HUES48 (cell line): ENCODE results near the gene MESP2.

ENCODE experiments used
- H3K27ac ChIP-seq: one replicate; pipeline ENCODE4 v1.7.0; 2013; ENCODE audit warnings: low read depth, low read length, inconsistent platforms
- H3K27me3 ChIP-seq: 2 replicates; pipeline ENCODE4 v1.6.1; 2013; ENCODE audit warnings: mild to moderate bottlenecking, low read length; ENCODE audit not compliant: control insufficient read depth, insufficient read depth
- H3K36me3 ChIP-seq: 2 replicates; pipeline ENCODE4 v1.6.1; 2013; ENCODE audit warnings: low read length; ENCODE audit not compliant: control insufficient read depth, insufficient read depth
- H3K4me1 ChIP-seq: 2 replicates; pipeline ENCODE4 v1.6.1; 2013; ENCODE audit warnings: mild to moderate bottlenecking, low read length; ENCODE audit not compliant: control insufficient read depth, insufficient read depth
- H3K4me3 ChIP-seq: 2 replicates; pipeline ENCODE4 v1.5.1; 2013; ENCODE audit warnings: mild to moderate bottlenecking, low read depth, low read length
- H3K9ac ChIP-seq: 2 replicates; pipeline ENCODE4 v1.6.1; 2013; ENCODE audit warnings: mild to moderate bottlenecking, low read depth, low read length, moderate library complexity
- H3K9me3 ChIP-seq: 2 replicates; pipeline ENCODE4 v1.6.1; 2013; ENCODE audit warnings: low read length; ENCODE audit not compliant: control insufficient read depth, insufficient read depth

MESP2 gene

GRCh38 chr15:89746386-89746780, 29.7 kb upstream of the MESP2 start:
- H3K27ac ChIP-seq = no peak overlapping the region
- H3K36me3 ChIP-seq = no peaks in the 10 kb centered on the region
- H3K4me3 ChIP-seq = no peak overlapping the region
- peaks cover 21% of the 10 kb centered on the region; the same call in 1 of the 2 replicates for H3K4me1 ChIP-seq
- H3K9me3 ChIP-seq = no peaks in the 10 kb centered on the region
- H3K9ac ChIP-seq = no peak overlapping the region
- H3K27me3 ChIP-seq = peaks cover 82% of the 10 kb centered on the region

DNA sequence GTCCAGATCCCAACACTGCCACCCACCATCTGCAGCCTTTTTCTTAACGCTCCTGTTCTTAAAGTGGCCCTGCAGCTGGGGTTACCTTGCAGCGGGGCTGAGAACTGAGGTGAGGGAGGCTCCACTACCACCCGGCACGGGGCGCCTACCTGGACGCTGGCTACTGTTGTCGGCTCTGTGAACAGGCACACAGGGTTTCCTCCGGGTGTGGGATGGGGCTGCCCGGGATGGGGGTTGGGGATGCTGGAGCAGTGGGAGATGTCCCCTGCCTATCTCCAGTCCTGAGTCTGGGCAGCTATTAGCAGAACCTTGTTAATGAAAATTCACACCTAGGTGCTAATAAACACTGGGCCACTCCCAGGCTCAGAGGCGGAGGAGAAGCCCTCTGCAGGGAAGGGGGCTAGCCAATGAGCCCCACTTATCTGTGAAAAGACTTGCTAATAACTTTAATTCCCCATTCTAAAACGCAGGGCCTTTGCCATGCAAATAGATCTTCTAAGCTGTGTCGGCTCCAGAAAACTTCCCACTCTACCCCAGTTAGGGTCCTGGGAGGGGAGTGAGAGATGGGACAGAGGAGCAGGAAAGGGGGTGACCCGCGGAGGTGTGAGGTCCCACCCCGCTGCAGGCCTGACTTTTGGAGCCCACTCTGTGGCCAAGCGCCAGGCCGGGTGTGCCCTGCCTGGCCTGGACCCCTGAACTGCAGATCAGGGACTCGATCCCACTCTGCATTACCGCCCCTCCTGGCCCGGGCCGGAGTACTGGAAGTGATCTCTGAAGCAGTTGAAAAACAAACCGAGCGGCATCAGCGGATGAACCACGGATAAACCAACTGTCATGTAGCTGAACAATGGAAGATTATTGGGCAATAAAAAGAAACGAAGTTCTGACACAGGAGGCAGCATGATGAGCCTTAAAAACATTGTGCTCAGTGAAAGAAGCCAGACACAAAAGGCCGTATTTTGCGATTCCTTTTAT, 28.1 kb upstream of the MESP2 start:
- peaks cover 95% of the 10 kb centered on the region for H3K27me3 ChIP-seq

GRCh38 chr15:89749054-89749453, 27.1 kb upstream of the MESP2 start:
- no peak overlapping the region for H3K27ac ChIP-seq
- no peak overlapping the region for H3K4me3 ChIP-seq
- no peaks in the 10 kb centered on the region for H3K36me3 ChIP-seq
- H3K9ac ChIP-seq = no peak overlapping the region
- peaks cover 21% of the 10 kb centered on the region; the same call in 1 of the 2 replicates for H3K4me1 ChIP-seq
- no peaks in the 10 kb centered on the region for H3K9me3 ChIP-seq
- peaks cover 94% of the 10 kb centered on the region for H3K27me3 ChIP-seq

More for the DNA sequence above, 28.1 kb upstream of the MESP2 start:
- no peak overlapping the region for H3K27ac ChIP-seq
- peak overlapping the region; percentile 52 for H3K4me3 ChIP-seq
- H3K9me3 ChIP-seq = no peaks in the 10 kb centered on the region
- H3K36me3 ChIP-seq = no peaks in the 10 kb centered on the region
- H3K9ac ChIP-seq = no peak overlapping the region
- H3K4me1 ChIP-seq = peaks cover 21% of the 10 kb centered on the region; the same call in 1 of the 2 replicates

DNA sequence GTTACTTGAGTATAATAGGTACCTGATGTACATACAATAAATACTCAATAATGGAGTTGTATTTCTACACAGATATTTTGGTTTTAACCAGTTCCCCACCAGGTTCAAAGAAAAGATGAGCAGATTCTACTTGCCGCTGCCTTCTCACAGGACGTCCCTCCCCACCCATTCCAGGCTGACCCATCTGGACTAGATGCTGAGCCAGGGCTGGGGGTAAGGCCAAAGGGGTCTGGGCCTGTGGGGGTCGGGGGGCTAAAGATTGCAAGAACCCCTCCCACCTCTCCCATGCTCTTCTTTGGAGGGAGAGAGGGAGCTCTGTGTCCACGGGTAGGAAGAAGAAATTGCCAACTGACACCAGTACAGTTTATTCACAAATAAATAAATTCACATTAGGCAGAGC, 26.6 kb upstream of the MESP2 start:
- Histone ChIP-seq H3K4me3 (no peak overlapping the region; the same call in 1 of the 2 replicates), H3K9ac (no peak overlapping the region), H3K9me3 (no peaks in the 10 kb centered on the region), H3K36me3 (no peaks in the 10 kb centered on the region), H3K27ac (no peak overlapping the region), H3K27me3 (peaks cover 90% of the 10 kb centered on the region), H3K4me1 (peaks cover 21% of the 10 kb centered on the region; the same call in 1 of the 2 replicates)

DNA sequence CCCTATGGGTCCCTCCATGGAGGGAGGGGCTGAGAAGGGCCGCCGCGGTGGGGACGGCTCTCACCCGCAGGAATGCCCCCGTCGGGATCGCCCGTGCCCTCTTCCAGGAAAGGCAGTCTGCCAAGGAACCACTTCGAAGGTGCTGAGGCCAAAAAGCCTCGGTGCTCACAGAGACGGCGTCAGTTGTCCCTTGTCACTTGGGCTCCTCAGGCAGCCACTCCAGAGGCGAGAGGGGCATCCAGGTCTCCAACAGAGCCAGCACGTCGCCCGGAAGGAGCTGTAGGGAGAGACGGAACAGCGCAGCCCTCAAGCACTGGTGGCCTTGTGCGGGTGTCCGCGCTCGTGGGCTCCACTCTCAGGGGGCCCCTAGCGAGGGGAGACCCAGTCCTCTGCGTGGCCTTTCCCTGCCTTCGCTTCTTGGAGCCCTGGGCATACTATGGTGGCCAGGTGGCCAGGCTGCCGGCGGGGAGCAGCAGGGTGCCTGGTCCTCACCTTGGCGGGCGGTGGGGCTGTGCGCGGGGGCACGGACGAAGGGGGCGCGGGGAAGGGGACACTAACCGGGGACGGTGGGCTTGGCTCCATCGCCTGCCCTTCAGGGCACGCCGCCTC, 26.1 kb upstream of the MESP2 start:
- no peak overlapping the region for H3K9ac ChIP-seq
- no peaks in the 10 kb centered on the region for H3K36me3 ChIP-seq
- H3K4me3 ChIP-seq = peak overlapping the region; percentile 57
- H3K4me1 ChIP-seq = peaks cover 21% of the 10 kb centered on the region; the same call in 1 of the 2 replicates
- H3K27me3 ChIP-seq = peaks cover 88% of the 10 kb centered on the region
- H3K9me3 ChIP-seq = no peaks in the 10 kb centered on the region
- no peak overlapping the region for H3K27ac ChIP-seq

GRCh38 chr15:89750560-89751542, 25.3 kb upstream of the MESP2 start, which contains the start of gene MESP1:
Gene MESP1, minus strand, starts transcription at chr15:89751249. Its CDS starts 18 bp downstream, at chr15:89751231.
- H3K36me3 ChIP-seq = no peaks in the 10 kb centered on the region
- H3K4me1 ChIP-seq = peaks cover 21% of the 10 kb centered on the region; the same call in 1 of the 2 replicates
- no peak within 1 kb of the TSS for H3K9ac ChIP-seq
- H3K27me3 ChIP-seq = peaks cover 84% of the 10 kb centered on the region
- no peaks in the 10 kb centered on the region for H3K9me3 ChIP-seq
- no peak within 1 kb of the TSS for H3K27ac ChIP-seq
- H3K4me3 ChIP-seq = peak within 1 kb of the TSS; percentile 57

GRCh38 chr15:89751748-89752147, 24.4 kb upstream of the MESP2 start:
- peaks cover 21% of the 10 kb centered on the region; the same call in 1 of the 2 replicates for H3K4me1 ChIP-seq
- H3K36me3 ChIP-seq = no peaks in the 10 kb centered on the region
- no peaks in the 10 kb centered on the region for H3K9me3 ChIP-seq
- no peak overlapping the region for H3K9ac ChIP-seq
- H3K27ac ChIP-seq = no peak overlapping the region
- no peak overlapping the region; the same call in 1 of the 2 replicates for H3K4me3 ChIP-seq
- H3K27me3 ChIP-seq = peaks cover 76% of the 10 kb centered on the region

DNA sequence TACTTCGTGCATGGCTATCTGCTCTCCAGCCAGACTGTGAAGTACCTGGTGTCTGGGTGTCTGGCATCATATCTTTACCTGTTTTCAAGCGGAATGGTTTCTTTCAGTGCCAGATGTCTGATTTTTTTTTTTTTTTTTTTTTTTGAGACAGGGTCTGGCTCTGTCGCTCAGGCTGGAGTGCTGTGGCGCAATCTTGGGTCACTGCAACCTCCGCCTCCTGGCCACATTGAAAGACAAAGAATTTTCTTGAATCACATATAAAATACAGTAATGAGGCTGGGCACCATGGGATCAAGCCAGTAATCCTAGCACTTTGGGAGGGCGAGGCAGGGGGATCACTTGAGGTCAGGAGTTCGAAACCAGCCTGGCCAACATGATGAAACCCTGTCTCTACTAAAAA, 22.3 kb upstream of the MESP2 start:
- Histone ChIP-seq H3K4me1 (peaks cover 9% of the 10 kb centered on the region; the same call in 1 of the 2 replicates), H3K4me3 (no peak overlapping the region), H3K36me3 (no peaks in the 10 kb centered on the region), H3K9ac (no peak overlapping the region), H3K27ac (no peak overlapping the region), H3K9me3 (no peaks in the 10 kb centered on the region), H3K27me3 (peaks cover 55% of the 10 kb centered on the region)

- peaks cover 4% of the 10 kb centered on the region; the same call in 1 of the 2 replicates for H3K4me1 ChIP-seq
- H3K36me3 ChIP-seq = no peaks in the 10 kb centered on the region
- H3K27ac ChIP-seq = no peak overlapping the region
- no peak overlapping the region for H3K9ac ChIP-seq
- no peaks in the 10 kb centered on the region for H3K9me3 ChIP-seq
- no peak overlapping the region for H3K4me3 ChIP-seq
- peaks cover 48% of the 10 kb centered on the region for H3K27me3 ChIP-seq
Measured at GRCh38 chr15:89754361-89755154, 21.6 kb upstream of the MESP2 start.
